Embryonic facial prominence (tissue), 1 donor: Measurements from ENCODE around the gene PGM5.

Experiments used
- DNase-seq: peaks from one replicate; pipeline ENCODE4 v3.0.0-alpha.2; 2016; ENCODE audit errors: extremely low spot score

Gene PGM5

GRCh38 chr9:68495247-68495646 lies 138.8 kb downstream of the PGM5 start:
- no peak for DNase-seq

GRCh38 chr9:68496356-68496755 lies 139.9 kb downstream of the PGM5 start:
- no peak for DNase-seq

- no peak for DNase-seq
Measured at GRCh38 chr9:68497629-68498028, 141.2 kb downstream of the PGM5 start.

DNA sequence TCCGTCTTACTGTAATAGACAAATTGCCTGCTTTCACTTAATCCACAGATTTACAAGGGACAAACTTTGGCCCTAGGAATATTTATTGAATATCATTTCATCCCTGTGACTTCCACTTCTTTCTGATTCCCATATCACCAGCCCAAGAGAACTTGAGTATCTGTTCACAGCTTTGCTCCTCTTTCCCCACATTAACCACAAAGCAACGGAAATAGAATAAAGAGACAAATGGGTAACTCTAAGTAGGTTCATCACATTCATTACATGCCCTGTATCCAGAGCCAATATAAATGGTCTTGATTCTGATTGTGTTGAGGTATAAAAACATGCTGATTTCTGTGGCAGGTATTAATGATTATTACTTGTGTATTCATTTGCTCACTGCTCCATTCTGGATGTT lies 142.4 kb downstream of the PGM5 start:
- no peak for DNase-seq

- DNase-seq = no peak
Measured at GRCh38 chr9:68500457-68501381, 144.3 kb downstream of the PGM5 start.

- no peak for DNase-seq
Measured at GRCh38 chr9:68502279-68502678, 145.9 kb downstream of the PGM5 start.

- DNase-seq = no peak
Measured at GRCh38 chr9:68505681-68506409, 149.4 kb downstream of the PGM5 start.

- DNase-seq = no peak
Measured at GRCh38 chr9:68506551-68506950, 150.1 kb downstream of the PGM5 start.

DNA sequence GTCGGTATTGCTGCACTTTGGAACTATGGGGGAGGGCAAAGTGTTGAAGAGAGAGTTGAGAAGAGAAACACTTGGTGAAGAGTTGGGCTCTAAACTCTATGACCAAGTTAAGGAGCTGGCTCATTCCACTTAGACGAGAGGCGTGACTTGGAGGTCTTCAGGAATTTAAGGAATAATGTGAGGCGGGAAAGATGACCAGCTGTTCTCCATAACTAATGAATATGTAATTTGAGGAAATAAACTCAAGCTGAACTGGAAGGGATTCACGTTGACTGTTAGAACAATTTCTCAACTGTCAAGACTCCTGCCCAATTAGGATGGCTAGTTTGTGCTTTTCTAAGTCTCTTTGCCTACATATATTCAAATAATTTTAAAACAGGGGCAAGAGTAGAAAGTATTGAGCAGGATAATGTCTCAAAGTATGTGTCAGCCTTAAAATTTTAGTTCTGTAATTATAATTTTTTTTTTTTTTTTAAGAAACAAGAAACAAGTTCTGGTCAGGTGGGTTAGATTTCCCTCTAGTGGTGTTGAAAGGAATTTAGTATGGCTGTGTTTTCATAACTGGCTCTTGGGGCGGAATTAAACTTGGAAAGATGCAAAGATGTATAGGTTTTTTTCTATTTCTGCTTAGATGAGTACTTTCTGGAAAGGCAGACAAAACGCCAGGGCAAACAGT lies 150.9 kb downstream of the PGM5 start:
- no peak for DNase-seq

GRCh38 chr9:68507806-68508145 lies 151.4 kb downstream of the PGM5 start:
- no peak for DNase-seq

DNA sequence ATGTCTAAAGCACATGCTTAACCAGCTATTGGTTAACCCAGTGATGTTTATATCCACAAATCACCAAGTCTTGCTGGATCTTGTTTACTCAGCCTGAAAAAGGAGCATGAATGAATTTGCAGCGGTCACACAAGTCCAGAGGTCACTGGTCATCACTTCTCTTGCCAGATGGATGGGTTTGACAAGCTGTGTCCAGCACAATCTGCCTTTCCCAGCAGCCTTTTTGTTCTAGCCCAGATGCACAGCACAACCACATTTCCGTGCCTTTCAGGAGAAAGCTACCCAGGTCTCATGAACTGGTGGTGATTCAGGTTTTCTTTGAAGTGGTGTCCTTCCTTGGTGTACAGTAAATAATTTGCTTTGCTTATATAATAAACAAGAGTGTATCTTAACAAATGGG lies 152.1 kb downstream of the PGM5 start:
- no peak for DNase-seq

GRCh38 chr9:68509689-68510088 lies 153.3 kb downstream of the PGM5 start:
- no peak for DNase-seq

DNA sequence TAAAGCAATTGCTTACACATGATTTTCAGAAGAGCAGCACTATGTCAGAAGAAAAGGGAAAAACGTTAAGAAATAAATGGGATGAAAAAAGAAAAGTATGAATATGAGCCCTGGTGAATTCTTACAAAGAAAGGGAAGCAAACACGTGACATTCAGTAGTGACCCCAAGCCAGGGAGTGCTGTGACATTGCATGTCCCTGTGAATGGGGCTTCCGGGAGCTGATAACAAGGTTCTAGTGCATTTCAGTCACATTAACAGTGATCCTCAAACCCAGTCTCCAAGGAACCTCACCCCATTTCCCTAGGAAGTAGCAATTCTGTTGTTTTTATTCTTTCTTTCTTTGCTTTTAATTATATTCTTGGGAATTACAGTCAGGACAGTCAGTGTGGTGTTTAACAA lies 157.0 kb downstream of the PGM5 start:
- no peak for DNase-seq

GRCh38 chr9:68513981-68514380 lies 157.6 kb downstream of the PGM5 start:
- no peak for DNase-seq

DNA sequence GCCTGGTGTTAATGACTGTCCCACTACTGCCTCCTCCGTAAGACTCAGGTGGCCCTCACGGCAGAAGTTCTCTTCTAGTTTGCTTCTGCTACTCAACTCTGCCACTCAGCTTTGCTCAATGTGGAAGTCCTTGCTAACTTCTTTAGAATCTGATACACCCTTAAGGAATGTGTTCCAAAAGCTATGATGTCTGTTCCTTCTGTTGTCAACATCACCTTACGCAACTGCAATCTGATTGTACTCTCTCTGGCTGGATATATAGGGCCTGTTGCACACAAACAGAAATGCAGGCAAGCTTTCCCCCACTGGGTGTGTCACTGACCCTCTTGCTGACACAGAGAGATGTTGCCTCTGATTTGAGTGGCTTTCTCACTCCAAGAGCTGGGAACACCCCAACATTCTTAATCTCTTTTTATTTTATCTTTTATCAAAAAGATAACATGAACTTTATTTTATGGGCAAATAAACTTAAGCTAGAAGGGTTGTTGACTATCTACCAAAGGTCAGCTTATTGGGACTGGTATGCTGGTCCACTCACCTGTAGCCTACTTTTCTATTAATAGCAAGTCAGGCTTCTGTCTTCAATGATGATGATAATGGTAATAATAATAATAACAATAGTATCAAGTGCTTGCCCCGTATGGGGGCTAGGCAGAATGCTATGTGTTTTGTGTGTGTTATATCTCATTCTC lies 159.1 kb downstream of the PGM5 start:
- DNase-seq = no peak

DNA sequence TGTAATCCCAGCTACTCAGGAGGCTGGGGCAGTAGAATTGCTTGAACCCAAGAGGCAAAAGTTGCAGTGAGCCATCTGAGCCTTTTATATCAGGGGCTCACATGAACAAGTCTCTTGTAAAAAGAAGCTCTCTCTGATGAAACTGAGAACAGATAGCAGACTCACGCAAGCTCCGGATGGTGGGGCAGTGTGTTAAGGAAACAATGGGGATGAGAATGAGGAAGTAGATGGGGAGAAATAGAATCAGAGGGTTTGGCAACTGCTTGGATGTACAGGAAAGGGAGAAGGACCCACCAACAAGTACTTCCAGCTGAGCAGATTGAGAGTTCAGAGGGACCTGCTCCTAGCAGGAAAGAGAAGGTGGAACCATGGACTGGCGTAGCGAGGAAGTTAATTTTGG lies 165.7 kb downstream of the PGM5 start:
- DNase-seq = no peak

- DNase-seq = no peak
Measured at GRCh38 chr9:68522954-68523353, 166.5 kb downstream of the PGM5 start.

GRCh38 chr9:68523367-68523936 lies 167.0 kb downstream of the PGM5 start:
- no peak for DNase-seq

DNA sequence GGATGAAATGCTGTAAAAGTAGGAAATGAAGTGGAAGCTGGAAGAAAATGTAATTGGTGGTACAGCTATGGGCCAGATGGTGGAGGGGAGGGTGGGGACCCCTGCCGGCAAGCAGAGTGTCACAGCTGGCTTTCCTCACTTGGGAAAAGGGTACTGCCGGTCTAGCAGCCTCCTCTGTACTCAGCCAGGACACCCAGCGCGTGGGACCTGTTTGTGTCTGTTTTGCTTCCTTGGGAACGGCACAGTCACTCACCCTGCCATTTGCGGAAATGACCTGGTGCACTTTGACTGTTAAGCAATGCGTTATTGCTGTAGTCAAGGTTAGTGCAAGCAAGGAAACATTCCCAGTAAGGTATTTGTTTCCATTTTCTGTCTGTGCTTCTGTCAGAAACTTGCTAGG lies 174.2 kb downstream of the PGM5 start:
- DNase-seq = no peak

DNA sequence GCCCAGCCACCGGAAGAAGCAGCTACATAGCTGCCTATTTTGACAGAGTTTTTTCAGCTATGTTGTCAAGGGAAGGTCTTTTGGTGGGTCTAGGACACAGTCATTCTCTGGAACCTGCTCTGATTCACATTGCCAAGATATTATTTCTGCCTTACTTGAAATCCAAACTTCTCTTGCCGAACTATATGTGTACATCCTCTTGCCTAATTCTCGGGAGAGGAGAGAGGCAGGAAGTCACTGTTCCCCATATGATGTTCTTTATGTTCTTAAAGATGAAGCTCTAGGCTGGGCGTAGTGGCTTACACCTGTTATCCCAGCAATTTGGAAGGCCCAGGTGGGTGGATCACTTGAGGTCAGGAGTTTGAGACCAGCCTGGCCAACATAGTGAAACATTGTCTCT lies 175.7 kb downstream of the PGM5 start:
- DNase-seq = no peak

GRCh38 chr9:68533678-68534077 lies 177.3 kb downstream of the PGM5 start:
- DNase-seq = no peak
